GM23338 (cell line): ENCODE measurements around the gene RUNDC3A. TPM values are rescaled to one million over a fixed set of nuclear protein-coding genes. Genes with fewer than 3 reads are reported as not detected.

Source experiments
- ATAC-seq: fragments of 200-7000 bp; cut with Tn5 transposase; 3 replicates; pipeline ENCODE4 v1.9.1; 2020
- DNase-seq: peaks from one replicate; pipeline ENCODE4 v3.0.0-alpha.2; 2015; ENCODE audit warnings: low spot score
- H2AFZ ChIP-seq: fragments of 200-600 bp; sonication (generic); 2 replicates; pipeline ENCODE4 v1.8.0; 2016; ENCODE audit warnings: antibody characterized with exemption, mild to moderate bottlenecking, moderate library complexity
- H3F3A ChIP-seq: fragments of 200-600 bp; sonication (generic); replicated peaks from 2 replicates; pipeline ENCODE4 v1.8.0; 2017; ENCODE audit warnings: antibody characterized with exemption, mixed run types, low read depth
- H3K27ac ChIP-seq: fragments of 200-600 bp; sonication (generic); 2 replicates; pipeline ENCODE4 v1.6.1; 2016; ENCODE audit warnings: low read depth
- H3K27me3 ChIP-seq: fragments of 200-600 bp; sonication (generic); 2 replicates; pipeline ENCODE4 v1.8.0; 2016; ENCODE audit warnings: mild to moderate bottlenecking, mixed run types, moderate library complexity; ENCODE audit not compliant: insufficient read depth
- H3K36me3 ChIP-seq: fragments of 200-600 bp; sonication (generic); 2 replicates; pipeline ENCODE4 v1.8.0; 2016; ENCODE audit warnings: mild to moderate bottlenecking; ENCODE audit not compliant: insufficient read depth
- H3K4me1 ChIP-seq: fragments of 200-600 bp; sonication (generic); 2 replicates; pipeline ENCODE4 v1.8.0; 2016; ENCODE audit warnings: mild to moderate bottlenecking, moderate library complexity; ENCODE audit not compliant: insufficient read depth
- H3K4me2 ChIP-seq: fragments of 200-600 bp; sonication (generic); 2 replicates; pipeline ENCODE4 v1.7.1; 2017; ENCODE audit warnings: mixed run types
- H3K4me3 ChIP-seq: fragments of 200-600 bp; sonication (generic); 2 replicates; pipeline ENCODE4 v1.6.1; 2016; ENCODE audit warnings: mixed run types
- H3K79me2 ChIP-seq: fragments of 200-600 bp; sonication (generic); replicated peaks from 2 replicates; pipeline ENCODE4 v1.8.0; 2017; ENCODE audit warnings: mild to moderate bottlenecking; ENCODE audit not compliant: insufficient read depth
- H3K9me2 ChIP-seq: fragments of 200-600 bp; sonication (generic); 2 replicates; pipeline ENCODE4 v1.8.0; 2017; ENCODE audit not compliant: insufficient read depth
- H4K20me1 ChIP-seq: fragments of 200-600 bp; sonication (generic); replicated peaks from 2 replicates; pipeline ENCODE4 v1.8.0; 2017; ENCODE audit warnings: mild to moderate bottlenecking; ENCODE audit not compliant: insufficient read depth
- H3K27ac Mint-ChIP-seq: 2 replicates; pipeline ENCODE4 v1.8.0; 2020; ENCODE audit warnings: inconsistent platforms, mild to moderate bottlenecking, moderate library complexity, mixed read lengths
- H3K27me3 Mint-ChIP-seq: 3 replicates; pipeline ENCODE4 v1.8.0; 2022; ENCODE audit warnings: low read depth, mild to moderate bottlenecking, moderate library complexity, mixed read lengths, inconsistent platforms; ENCODE audit not compliant: insufficient read depth, poor library complexity
- H3K36me3 Mint-ChIP-seq: 3 replicates; pipeline ENCODE4 v1.8.0; 2021; ENCODE audit warnings: low read depth, mild to moderate bottlenecking, inconsistent platforms, moderate library complexity, mixed read lengths
- H3K4me1 Mint-ChIP-seq: 3 replicates; pipeline ENCODE4 v1.8.0; 2020; ENCODE audit warnings: mild to moderate bottlenecking, inconsistent platforms, mixed read lengths
- H3K4me3 Mint-ChIP-seq: 3 replicates; pipeline ENCODE4 v1.8.0; 2021; ENCODE audit warnings: moderate library complexity, mild to moderate bottlenecking, inconsistent platforms, mixed read lengths
- H3K9me3 Mint-ChIP-seq: 3 replicates; pipeline ENCODE4 v1.8.0; 2020; ENCODE audit warnings: moderate library complexity, mild to moderate bottlenecking, inconsistent platforms, mixed read lengths
- CREB1 ChIP-seq: fragments of 250-450 bp; sonication (Bioruptor Pico); IDR thresholded peaks from 2 replicates; pipeline ENCODE4 v1.5.0; 2020; ENCODE audit warnings: low read depth, mild to moderate bottlenecking, moderate library complexity
- EZH2 ChIP-seq: fragments of 200-600 bp; sonication (generic); IDR thresholded peaks from one replicate; pipeline ENCODE4 v1.8.0; 2017; ENCODE audit warnings: antibody characterized with exemption, mild to moderate bottlenecking, low read depth; ENCODE audit not compliant: unreplicated experiment
- EZH2phosphoT487 ChIP-seq: fragments of 200-600 bp; sonication (generic); IDR thresholded peaks from one replicate; pipeline ENCODE4 v1.8.1; 2018; ENCODE audit warnings: antibody characterized with exemption; ENCODE audit not compliant: unreplicated experiment
- JUNB ChIP-seq: IDR thresholded peaks from one replicate; pipeline ENCODE4 v1.6.1; 2016; ENCODE audit warnings: antibody characterized with exemption; ENCODE audit not compliant: unreplicated experiment
- NANOG ChIP-seq: IDR thresholded peaks from 2 replicates; pipeline ENCODE4 v1.6.1; 2016; ENCODE audit warnings: antibody characterized with exemption, borderline replicate concordance
- POLR2AphosphoS5 ChIP-seq: IDR thresholded peaks from 2 replicates; pipeline ENCODE4 v1.6.1; 2016; ENCODE audit warnings: antibody characterized with exemption, low read depth
- STAT1 ChIP-seq: IDR thresholded peaks from one replicate; pipeline ENCODE4 v1.6.1; 2016; ENCODE audit warnings: antibody characterized with exemption; ENCODE audit not compliant: unreplicated experiment
- ZNF114 ChIP-seq: fragments of 250-450 bp; sonication (Bioruptor Pico); IDR thresholded peaks from 2 replicates; pipeline ENCODE4 v1.5.0; 2020; ENCODE audit warnings: mild to moderate bottlenecking, moderate library complexity
- ZNF331 ChIP-seq: fragments of 250-450 bp; sonication (Bioruptor Pico); IDR thresholded peaks from 2 replicates; pipeline ENCODE4 v1.5.0; 2020; ENCODE audit warnings: low read depth, mild to moderate bottlenecking, moderate library complexity
- polyA plus RNA-seq: library from polyadenylated mRNA; unstranded; fragments of >200 nt; fragmentation: Nextera tagmentation; extraction: Ambion mirVana; gene quantifications from 2 replicates; pipeline ENCODE4 v1.2.1, GENCODE V29; 2016
- total RNA-seq: library from RNA; depleted of rRNA; stranded (reverse); fragments of >200 nt; shearing (Covaris generic); gene quantifications from 2 replicates; pipeline ENCODE4 v1.2.3, GENCODE V29; 2014
- TF ChIP-seq, protein P1 (sequence below): fragments of 250-450 bp; sonication (Bioruptor Pico); IDR thresholded peaks from 2 replicates; pipeline ENCODE4 v1.5.0; 2020; ENCODE audit warnings: mild to moderate bottlenecking, moderate library complexity
- TF ChIP-seq, protein P2 (sequence below): IDR thresholded peaks from 2 replicates; pipeline ENCODE4 v1.6.1; 2016; ENCODE audit warnings: antibody characterized with exemption
- TF ChIP-seq, protein P3 (sequence below): IDR thresholded peaks from one replicate; pipeline ENCODE4 v1.6.1; 2018; ENCODE audit warnings: antibody characterized with exemption; ENCODE audit not compliant: unreplicated experiment

The RUNDC3A gene
- total and polyA plus RNA-seq, 2 experiments from 2014 or later, result 3.7 to 5.5 TPM

DNA sequence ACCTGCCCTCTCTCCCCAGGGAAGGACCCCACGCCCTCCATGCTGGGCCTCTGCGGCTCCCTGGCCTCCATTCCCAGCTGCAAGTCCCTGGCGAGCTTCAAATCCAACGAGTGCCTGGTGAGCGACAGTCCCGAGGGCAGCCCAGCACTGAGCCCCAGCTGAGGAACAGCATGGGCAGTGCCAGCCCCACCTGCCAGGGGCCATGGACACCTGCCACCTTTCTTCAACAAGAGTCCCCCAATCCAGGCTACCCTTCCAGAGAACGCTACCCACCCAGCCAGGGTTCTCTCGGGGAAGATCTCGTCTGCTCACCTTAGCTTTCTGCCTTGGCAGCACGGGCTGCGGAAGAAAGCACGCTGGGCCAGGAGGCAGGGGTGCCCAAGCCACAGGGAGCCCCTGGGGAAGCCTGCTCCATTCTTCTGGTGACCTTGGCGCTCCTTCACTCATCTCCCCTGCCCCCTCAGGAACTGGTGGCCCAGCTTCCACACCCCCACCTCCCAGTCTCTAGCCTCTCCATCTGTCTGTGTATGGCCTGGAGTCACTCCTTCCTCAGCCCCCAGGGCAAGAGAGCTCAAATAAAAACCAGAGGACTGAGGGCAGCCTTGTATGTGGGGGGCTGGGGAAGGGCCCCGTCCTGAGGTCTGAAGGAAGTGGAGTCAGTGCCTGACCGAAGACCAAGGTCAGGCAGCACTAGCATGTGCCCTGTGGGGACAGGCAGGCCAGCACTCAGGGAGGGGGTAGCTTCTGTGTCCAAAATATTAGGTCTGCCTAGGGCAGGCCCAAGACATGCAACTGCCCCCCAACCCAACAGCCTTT is 9.9 kb downstream of the RUNDC3A start:
- no peak overlapping the region; the same call in 1 of the 2 replicates for H3K27ac Mint-ChIP-seq
- DNase-seq (no peak), ATAC-seq (no peak)
- H3K4me3 Mint-ChIP-seq, result no peak overlapping the region; the same call in 2 of the 3 replicates
- H3K36me3 Mint-ChIP-seq, result peaks cover 31% of the 10 kb centered on the region
- TF ChIP-seq POLR2AphosphoS5 (no peak), EZH2 (no peak), STAT1 (no peak), EZH2phosphoT487 (no peak), ZNF331 (CRISPR knock-in tag) (no peak), NANOG (no peak), JUNB (no peak), ZNF114 (CRISPR knock-in tag) (no peak), CREB1 (CRISPR knock-in tag) (no peak)
- TF ChIP-seq, protein P1, sequence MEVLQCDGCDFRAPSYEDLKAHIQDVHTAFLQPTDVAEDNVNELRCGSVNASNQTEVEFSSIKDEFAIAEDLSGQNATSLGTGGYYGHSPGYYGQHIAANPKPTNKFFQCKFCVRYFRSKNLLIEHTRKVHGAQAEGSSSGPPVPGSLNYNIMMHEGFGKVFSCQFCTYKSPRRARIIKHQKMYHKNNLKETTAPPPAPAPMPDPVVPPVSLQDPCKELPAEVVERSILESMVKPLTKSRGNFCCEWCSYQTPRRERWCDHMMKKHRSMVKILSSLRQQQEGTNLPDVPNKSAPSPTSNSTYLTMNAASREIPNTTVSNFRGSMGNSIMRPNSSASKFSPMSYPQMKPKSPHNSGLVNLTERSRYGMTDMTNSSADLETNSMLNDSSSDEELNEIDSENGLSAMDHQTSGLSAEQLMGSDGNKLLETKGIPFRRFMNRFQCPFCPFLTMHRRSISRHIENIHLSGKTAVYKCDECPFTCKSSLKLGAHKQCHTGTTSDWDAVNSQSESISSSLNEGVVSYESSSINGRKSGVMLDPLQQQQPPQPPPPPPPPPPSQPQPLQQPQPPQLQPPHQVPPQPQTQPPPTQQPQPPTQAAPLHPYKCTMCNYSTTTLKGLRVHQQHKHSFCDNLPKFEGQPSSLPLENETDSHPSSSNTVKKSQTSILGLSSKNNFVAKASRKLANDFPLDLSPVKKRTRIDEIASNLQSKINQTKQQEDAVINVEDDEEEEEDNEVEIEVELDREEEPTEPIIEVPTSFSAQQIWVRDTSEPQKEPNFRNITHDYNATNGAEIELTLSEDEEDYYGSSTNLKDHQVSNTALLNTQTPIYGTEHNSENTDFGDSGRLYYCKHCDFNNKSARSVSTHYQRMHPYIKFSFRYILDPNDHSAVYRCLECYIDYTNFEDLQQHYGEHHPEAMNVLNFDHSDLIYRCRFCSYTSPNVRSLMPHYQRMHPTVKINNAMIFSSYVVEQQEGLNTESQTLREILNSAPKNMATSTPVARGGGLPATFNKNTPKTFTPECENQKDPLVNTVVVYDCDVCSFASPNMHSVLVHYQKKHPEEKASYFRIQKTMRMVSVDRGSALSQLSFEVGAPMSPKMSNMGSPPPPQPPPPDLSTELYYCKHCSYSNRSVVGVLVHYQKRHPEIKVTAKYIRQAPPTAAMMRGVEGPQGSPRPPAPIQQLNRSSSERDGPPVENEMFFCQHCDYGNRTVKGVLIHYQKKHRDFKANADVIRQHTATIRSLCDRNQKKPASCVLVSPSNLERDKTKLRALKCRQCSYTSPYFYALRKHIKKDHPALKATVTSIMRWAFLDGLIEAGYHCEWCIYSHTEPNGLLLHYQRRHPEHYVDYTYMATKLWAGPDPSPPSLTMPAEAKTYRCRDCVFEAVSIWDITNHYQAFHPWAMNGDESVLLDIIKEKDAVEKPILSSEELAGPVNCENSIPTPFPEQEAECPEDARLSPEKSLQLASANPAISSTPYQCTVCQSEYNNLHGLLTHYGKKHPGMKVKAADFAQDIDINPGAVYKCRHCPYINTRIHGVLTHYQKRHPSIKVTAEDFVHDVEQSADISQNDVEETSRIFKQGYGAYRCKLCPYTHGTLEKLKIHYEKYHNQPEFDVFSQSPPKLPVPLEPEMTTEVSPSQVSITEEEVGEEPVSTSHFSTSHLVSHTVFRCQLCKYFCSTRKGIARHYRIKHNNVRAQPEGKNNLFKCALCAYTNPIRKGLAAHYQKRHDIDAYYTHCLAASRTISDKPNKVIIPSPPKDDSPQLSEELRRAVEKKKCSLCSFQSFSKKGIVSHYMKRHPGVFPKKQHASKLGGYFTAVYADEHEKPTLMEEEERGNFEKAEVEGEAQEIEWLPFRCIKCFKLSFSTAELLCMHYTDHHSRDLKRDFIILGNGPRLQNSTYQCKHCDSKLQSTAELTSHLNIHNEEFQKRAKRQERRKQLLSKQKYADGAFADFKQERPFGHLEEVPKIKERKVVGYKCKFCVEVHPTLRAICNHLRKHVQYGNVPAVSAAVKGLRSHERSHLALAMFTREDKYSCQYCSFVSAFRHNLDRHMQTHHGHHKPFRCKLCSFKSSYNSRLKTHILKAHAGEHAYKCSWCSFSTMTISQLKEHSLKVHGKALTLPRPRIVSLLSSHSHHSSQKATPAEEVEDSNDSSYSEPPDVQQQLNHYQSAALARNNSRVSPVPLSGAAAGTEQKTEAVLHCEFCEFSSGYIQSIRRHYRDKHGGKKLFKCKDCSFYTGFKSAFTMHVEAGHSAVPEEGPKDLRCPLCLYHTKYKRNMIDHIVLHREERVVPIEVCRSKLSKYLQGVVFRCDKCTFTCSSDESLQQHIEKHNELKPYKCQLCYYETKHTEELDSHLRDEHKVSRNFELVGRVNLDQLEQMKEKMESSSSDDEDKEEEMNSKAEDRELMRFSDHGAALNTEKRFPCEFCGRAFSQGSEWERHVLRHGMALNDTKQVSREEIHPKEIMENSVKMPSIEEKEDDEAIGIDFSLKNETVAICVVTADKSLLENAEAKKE (CRISPR knock-in tag), result no peak
- TF ChIP-seq, protein P2, sequence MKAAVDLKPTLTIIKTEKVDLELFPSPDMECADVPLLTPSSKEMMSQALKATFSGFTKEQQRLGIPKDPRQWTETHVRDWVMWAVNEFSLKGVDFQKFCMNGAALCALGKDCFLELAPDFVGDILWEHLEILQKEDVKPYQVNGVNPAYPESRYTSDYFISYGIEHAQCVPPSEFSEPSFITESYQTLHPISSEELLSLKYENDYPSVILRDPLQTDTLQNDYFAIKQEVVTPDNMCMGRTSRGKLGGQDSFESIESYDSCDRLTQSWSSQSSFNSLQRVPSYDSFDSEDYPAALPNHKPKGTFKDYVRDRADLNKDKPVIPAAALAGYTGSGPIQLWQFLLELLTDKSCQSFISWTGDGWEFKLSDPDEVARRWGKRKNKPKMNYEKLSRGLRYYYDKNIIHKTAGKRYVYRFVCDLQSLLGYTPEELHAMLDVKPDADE, result no peak
- TF ChIP-seq, protein P3, sequence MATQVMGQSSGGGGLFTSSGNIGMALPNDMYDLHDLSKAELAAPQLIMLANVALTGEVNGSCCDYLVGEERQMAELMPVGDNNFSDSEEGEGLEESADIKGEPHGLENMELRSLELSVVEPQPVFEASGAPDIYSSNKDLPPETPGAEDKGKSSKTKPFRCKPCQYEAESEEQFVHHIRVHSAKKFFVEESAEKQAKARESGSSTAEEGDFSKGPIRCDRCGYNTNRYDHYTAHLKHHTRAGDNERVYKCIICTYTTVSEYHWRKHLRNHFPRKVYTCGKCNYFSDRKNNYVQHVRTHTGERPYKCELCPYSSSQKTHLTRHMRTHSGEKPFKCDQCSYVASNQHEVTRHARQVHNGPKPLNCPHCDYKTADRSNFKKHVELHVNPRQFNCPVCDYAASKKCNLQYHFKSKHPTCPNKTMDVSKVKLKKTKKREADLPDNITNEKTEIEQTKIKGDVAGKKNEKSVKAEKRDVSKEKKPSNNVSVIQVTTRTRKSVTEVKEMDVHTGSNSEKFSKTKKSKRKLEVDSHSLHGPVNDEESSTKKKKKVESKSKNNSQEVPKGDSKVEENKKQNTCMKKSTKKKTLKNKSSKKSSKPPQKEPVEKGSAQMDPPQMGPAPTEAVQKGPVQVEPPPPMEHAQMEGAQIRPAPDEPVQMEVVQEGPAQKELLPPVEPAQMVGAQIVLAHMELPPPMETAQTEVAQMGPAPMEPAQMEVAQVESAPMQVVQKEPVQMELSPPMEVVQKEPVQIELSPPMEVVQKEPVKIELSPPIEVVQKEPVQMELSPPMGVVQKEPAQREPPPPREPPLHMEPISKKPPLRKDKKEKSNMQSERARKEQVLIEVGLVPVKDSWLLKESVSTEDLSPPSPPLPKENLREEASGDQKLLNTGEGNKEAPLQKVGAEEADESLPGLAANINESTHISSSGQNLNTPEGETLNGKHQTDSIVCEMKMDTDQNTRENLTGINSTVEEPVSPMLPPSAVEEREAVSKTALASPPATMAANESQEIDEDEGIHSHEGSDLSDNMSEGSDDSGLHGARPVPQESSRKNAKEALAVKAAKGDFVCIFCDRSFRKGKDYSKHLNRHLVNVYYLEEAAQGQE, result no peak
- H3K4me3 ChIP-seq, result no peak overlapping the region
- H3K27me3 Mint-ChIP-seq, result peaks cover 42% of the 10 kb centered on the region
- H2AFZ ChIP-seq, result no peak overlapping the region
- H3K9me2 ChIP-seq, result no peaks in the 10 kb centered on the region
- H3K27me3 ChIP-seq, result peaks cover 28% of the 10 kb centered on the region
- H3K4me1 Mint-ChIP-seq, result peaks cover 20% of the 10 kb centered on the region
- 0 out of 2 replicates have a peak, but pooled peaks cover 4% of the 10 kb centered on the region for H3K36me3 ChIP-seq
- no peak overlapping the region for H3K27ac ChIP-seq
- no peaks in the 10 kb centered on the region for H3K79me2 ChIP-seq
- H4K20me1 ChIP-seq, result no peaks in the 10 kb centered on the region
- 0 out of 2 replicates have a peak, but pooled peaks cover 4% of the 10 kb centered on the region for H3F3A ChIP-seq
- no peak overlapping the region for H3K4me2 ChIP-seq
- no peaks in the 10 kb centered on the region for H3K9me3 Mint-ChIP-seq
- H3K4me1 ChIP-seq, result peaks cover 6% of the 10 kb centered on the region; the same call in 1 of the 2 replicates
